Coronary artery (tissue), 2 donors: ENCODE measurements around the gene FMN1.
"Not testable (repeated sequence)": the region's sequence is repeated elsewhere in the genome, so short reads cannot be mapped to it uniquely, and the experiment has no call there.

Source experiments
- DNase-seq: peaks from one replicate; pipeline ENCODE4 v3.0.0-alpha.2; 2017; ENCODE audit warnings: low spot score
- H3K27ac ChIP-seq, 2 donors: fragments of 200-600 bp; sonication (generic); one replicate each; pipeline ENCODE4 v1.5.1; 2016 to 2019
- H3K4me3 ChIP-seq: fragments of 200-600 bp; sonication (generic); 2 replicates; pipeline ENCODE4 v1.5.1; 2016; ENCODE audit warnings: mild to moderate bottlenecking, moderate library complexity
- TF ChIP-seq, protein P1 (sequence below): fragments of 200-600 bp; sonication (generic); IDR thresholded peaks from one replicate; pipeline ENCODE4 v1.5.1; 2019; ENCODE audit warnings: antibody characterized with exemption

FMN1 gene

DNA sequence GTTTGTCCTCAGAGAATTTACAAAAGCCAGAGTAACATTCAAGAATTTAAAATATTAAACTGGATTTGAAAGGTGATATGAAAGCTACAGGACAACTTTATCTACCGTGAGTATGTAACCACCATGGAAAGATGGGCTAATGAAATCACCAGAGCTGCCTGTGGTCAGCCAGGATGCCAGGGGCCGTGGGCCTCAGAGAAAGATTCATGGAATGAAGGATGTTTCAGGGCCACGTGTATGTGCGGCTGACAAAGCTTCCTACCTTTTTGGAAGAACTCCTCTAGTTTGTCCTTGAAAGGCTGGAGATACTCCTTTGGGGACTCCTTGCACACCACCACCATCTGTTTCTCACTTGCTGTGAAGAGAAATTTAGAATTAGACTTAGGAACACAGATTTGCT lies 337.8 kb downstream of the FMN1 start:
- H3K27ac ChIP-seq, result no peak overlapping the region

DNA sequence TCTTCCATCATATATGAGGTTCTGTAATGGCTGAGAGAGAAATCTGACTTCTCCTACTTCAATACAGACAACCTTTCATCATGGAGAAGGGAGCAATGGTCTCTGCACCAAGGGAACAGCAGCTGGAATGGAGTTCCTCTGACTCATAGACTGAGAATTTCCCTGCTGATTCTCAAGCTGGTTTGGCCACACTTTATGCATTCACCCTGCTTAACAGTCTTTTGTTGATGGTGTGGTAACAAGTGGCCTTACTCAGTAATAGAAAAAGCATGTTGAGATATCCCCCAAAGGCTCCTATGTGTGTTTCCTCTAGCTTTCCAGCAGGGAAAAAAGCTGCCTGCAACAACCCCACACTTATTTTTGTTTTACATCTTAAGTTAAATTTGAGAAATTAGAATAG lies 338.6 kb downstream of the FMN1 start:
- TF ChIP-seq, protein P1, sequence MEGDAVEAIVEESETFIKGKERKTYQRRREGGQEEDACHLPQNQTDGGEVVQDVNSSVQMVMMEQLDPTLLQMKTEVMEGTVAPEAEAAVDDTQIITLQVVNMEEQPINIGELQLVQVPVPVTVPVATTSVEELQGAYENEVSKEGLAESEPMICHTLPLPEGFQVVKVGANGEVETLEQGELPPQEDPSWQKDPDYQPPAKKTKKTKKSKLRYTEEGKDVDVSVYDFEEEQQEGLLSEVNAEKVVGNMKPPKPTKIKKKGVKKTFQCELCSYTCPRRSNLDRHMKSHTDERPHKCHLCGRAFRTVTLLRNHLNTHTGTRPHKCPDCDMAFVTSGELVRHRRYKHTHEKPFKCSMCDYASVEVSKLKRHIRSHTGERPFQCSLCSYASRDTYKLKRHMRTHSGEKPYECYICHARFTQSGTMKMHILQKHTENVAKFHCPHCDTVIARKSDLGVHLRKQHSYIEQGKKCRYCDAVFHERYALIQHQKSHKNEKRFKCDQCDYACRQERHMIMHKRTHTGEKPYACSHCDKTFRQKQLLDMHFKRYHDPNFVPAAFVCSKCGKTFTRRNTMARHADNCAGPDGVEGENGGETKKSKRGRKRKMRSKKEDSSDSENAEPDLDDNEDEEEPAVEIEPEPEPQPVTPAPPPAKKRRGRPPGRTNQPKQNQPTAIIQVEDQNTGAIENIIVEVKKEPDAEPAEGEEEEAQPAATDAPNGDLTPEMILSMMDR, result no peak
- H3K27ac ChIP-seq, result peak overlapping the region in 1 of 2 donors; percentile 67
- no peak for DNase-seq
- no peak overlapping the region for H3K4me3 ChIP-seq

More for the DNA sequence above, 337.8 kb downstream of the FMN1 start:
- H3K4me3 ChIP-seq, result no peak overlapping the region
- no peak for DNase-seq
- TF ChIP-seq, protein P1, result no peak

DNA sequence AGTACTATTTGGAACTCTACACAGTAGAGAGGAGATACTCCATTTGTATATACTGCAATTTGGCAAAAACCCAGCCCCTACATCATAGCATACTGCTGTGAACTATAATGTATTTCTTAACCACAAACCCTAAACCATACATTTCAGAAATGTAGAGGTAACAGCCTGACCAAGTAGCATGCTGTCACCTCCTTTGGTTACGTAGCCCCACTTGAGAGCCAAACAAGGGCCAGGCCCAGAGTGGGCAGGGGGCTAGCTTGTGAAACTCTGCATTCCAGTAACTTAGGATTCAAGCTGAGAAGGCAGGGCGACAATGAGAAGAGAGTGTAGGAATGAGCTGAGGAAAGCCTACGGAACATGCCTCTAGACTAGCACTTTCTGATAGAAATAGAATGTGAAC lies 340.9 kb downstream of the FMN1 start:
- Histone ChIP-seq H3K27ac (no peak overlapping the region), H3K4me3 (no peak overlapping the region)
- no peak for DNase-seq
- TF ChIP-seq, protein P1, result no peak

DNA sequence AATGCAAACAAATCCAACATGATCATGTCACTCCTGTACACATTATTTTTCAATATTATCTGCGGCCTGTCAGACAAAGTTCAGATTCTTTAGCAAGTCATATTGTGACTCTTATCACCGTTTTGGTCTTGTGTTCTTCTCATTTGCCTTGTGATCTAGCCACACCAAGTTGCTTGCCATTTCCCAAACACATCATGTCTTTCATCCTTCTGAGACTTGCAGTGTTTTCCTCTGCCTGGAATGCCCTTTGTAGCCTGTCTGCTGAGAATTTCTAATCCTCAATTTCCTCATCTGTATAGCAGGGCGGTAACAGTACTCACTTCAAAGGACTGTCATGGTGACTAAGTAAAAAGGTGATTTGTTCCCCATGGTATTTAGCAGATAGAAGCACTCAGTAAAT lies 341.7 kb downstream of the FMN1 start:
- Histone ChIP-seq H3K27ac (no peak overlapping the region), H3K4me3 (no peak overlapping the region)
- TF ChIP-seq, protein P1, result no peak
- DNase-seq, result no peak

DNA sequence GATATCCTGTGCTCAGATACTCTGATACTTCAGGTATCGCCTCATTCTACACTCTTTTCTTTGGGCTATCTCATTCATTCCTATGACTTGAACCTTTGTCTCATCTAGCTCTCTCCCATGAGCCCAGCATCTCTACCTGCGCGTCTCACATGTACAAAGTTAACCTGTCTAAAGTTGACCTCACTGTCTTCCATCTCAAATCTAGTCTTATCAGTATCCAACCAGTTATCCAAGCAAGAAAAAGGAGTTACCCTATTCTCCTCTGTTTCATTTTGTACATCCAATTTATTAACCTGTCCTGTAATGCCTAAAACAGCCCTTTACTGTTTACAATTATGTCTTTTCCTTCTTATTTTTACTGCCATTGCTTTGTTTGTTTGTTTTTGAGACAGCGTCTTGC lies 342.5 kb downstream of the FMN1 start:
- TF ChIP-seq, protein P1, result no peak
- Histone ChIP-seq H3K27ac (no peak overlapping the region), H3K4me3 (no peak overlapping the region)
- no peak for DNase-seq

DNA sequence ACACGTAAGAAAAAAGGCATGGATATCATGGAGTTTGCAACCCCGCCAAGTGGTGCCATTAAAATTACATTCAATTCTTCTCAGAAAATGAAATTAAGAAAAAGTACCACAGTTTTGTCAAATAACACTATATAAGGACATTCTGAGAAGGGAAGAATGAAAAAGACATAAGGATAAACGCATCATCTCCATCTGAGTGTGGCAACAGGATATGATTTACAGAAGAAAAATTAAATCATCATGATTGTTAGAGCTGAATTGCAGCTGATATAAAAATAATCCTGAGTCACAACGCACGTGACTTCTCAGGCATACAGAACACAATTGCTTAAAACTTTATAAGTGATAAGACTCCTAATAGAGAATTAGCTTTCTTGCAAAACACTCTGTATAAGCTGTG lies 342.9 kb downstream of the FMN1 start:
- Histone ChIP-seq H3K27ac (no peak overlapping the region), H3K4me3 (no peak overlapping the region)
- TF ChIP-seq, protein P1, result no peak
- no peak for DNase-seq

DNA sequence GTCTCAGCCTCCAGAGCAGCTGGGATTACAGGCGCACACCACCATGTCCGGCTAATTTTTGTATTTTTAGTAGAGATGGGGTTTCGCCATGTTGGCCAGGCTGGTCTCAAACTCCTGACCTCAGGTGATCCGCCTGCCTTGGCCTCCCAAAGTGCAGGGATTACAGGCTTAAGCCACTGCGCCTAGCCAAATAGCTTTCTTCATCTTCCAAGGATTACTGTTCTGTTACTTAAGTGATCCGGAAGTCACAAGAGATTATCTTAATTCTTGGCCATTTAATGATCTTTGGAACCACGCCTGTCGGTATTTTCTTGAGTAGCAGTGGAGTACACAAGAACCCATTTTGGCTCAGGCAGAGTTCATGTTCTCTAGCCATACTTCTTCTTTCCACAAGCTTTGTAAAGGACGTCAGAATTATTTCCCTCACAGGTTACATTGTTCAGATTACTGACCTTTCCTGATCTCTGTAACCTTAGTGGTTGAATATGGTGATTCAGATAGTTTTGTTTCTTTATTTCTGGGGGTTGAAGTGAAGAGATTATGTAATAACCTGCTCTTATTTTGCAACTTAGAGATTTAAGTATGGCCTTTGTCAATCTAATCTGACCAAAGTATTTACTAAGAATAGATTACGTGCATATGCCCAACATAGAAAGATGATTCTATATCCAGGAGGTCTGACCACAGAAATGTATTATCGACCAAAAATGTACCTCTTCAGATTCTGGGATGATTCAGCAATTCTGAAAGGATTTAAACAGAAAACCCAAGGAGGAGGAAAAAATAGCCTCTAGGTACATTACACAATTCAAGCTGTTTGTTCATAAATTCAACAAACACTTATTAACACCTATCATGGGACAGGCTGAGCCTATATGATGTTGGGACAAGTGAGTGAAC lies 344.5 kb downstream of the FMN1 start:
- TF ChIP-seq, protein P1, result no peak

DNA sequence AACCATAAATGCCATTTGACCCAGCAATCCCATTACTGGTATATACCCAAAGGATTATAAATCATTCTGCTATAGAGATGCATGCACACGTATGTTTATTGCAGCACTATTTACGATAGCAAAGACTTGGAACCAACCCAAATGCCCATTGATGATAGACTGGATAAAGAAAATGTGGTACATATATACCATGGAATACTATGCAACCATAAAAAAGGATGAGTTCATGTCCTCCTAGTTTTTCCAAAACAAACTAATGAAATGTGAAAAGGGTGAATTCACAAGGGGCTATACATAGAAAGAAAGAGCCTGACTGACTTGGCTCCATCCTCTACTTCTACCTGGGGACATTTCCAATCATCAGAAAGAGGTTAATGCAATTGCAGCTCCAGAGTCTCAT lies 347.8 kb downstream of the FMN1 start:
- not testable (repeated sequence) for DNase-seq, H3K27ac ChIP-seq

More for the DNA sequence above, 344.5 kb downstream of the FMN1 start:
- Histone ChIP-seq H3K4me3 (no peak overlapping the region), H3K27ac (no peak overlapping the region)
- no peak for DNase-seq

More for the DNA sequence above, 347.8 kb downstream of the FMN1 start:
- not testable (repeated sequence) for H3K4me3 ChIP-seq
